ENCODE measurements around the gene IL12RB2. TPM values are rescaled to one million over a fixed set of nuclear protein-coding genes. Genes with fewer than 3 reads are reported as not detected.

Gene IL12RB2
- total RNA-seq, 1 experiment from 2014 or later = not detected

DNA sequence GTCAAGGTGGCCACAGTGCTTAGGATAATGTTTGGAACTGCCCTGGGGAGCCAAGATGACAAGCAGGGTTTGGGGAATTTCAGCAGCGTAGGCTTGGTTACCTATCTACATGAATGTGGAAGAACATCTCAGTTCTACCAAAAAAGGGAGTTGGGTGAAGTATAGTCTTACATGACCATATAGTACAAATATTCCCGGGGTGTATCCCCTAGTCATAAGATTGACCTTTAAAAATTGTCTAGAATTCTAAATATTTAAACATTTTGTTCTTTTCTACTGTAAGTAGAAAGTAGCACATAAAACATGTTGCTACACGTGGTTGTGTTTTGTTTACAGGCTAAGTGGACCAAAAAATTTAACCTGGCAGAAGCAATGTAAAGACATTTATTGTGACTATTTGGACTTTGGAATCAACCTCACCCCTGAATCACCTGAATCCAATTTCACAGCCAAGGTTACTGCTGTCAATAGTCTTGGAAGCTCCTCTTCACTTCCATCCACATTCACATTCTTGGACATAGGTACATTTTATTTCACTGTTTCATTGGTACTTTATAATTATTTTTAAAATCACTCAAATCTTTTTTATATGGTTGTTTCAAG, 20.3 kb downstream of the IL12RB2 start:
- Histone ChIP-seq H3K4me3 (ENCODE audit: low read length) (no peak overlapping the region), H3K9me2 (replicated peaks; ENCODE audit: low read length) (no peaks in the 10 kb centered on the region), H3F3A (ENCODE audit: low read length, unreplicated experiment) (no peaks in the 10 kb centered on the region), H3K79me2 (ENCODE audit: low read length) (no peaks in the 10 kb centered on the region), H3K9me3 (ENCODE audit: low read length) (no peaks in the 10 kb centered on the region), H4K20me1 (ENCODE audit: low read length) (no peaks in the 10 kb centered on the region), H3K4me2 (ENCODE audit: low read length) (no peak overlapping the region), H3K4me1 (ENCODE audit: insufficient read depth, low read length) (no peaks in the 10 kb centered on the region), H3K27ac (ENCODE audit: low read length) (no peak overlapping the region), H3K9ac (ENCODE audit: low read length) (no peak overlapping the region), H3K36me3 (ENCODE audit: low read depth, low read length) (no peaks in the 10 kb centered on the region), H3K27me3 (ENCODE audit: low read length) (no peaks in the 10 kb centered on the region), H2AFZ (ENCODE audit: low read length) (no peak overlapping the region)
- intact Hi-C loops (cut with micrococcal nuclease) = no loop called here
- POLR2A ChIA-PET (ENCODE audit: unreplicated experiment) = no interaction called here
- no peak for DNase-seq
- CTCF ChIA-PET = no interaction called here
- no TSS peak for BruUV-seq (replicated peaks)
- TF ChIP-seq EZH2 (IDR thresholded peaks at IDR 0.05; ENCODE audit: low read length, unreplicated experiment) (no peak), EZH2phosphoT487 (IDR thresholded peaks at IDR 0.05; ENCODE audit: borderline replicate concordance, low read length) (no peak)
- TF ChIP-seq, protein P1, sequence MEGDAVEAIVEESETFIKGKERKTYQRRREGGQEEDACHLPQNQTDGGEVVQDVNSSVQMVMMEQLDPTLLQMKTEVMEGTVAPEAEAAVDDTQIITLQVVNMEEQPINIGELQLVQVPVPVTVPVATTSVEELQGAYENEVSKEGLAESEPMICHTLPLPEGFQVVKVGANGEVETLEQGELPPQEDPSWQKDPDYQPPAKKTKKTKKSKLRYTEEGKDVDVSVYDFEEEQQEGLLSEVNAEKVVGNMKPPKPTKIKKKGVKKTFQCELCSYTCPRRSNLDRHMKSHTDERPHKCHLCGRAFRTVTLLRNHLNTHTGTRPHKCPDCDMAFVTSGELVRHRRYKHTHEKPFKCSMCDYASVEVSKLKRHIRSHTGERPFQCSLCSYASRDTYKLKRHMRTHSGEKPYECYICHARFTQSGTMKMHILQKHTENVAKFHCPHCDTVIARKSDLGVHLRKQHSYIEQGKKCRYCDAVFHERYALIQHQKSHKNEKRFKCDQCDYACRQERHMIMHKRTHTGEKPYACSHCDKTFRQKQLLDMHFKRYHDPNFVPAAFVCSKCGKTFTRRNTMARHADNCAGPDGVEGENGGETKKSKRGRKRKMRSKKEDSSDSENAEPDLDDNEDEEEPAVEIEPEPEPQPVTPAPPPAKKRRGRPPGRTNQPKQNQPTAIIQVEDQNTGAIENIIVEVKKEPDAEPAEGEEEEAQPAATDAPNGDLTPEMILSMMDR (conservative IDR thresholded peaks at IDR 0.05; ENCODE audit: low read depth, low read length) = no peak
- ATAC-seq = no peak

GRCh38 chr1:67332653-67333529, 25.2 kb downstream of the IL12RB2 start:
- H3K36me3 ChIP-seq (ENCODE audit: low read depth, low read length) = no peaks in the 10 kb centered on the region
- no peaks in the 10 kb centered on the region for H3K4me1 ChIP-seq (ENCODE audit: insufficient read depth, low read length)
- TF ChIP-seq, protein P1 (conservative IDR thresholded peaks at IDR 0.05; ENCODE audit: low read depth, low read length) = no peak
- TF ChIP-seq EZH2phosphoT487 (IDR thresholded peaks at IDR 0.05; ENCODE audit: borderline replicate concordance, low read length) (no peak), EZH2 (IDR thresholded peaks at IDR 0.05; ENCODE audit: low read length, unreplicated experiment) (no peak)
- no peaks in the 10 kb centered on the region for H3K79me2 ChIP-seq (ENCODE audit: low read length)
- DNase-seq (no peak), ATAC-seq (no peak)
- H2AFZ ChIP-seq (ENCODE audit: low read length) = no peak overlapping the region
- no peak overlapping the region for H3K27ac ChIP-seq (ENCODE audit: low read length)
- ChIA-PET CTCF (no interaction called here), POLR2A (ENCODE audit: unreplicated experiment) (no interaction called here)
- H3K9me3 ChIP-seq (ENCODE audit: low read length) = no peaks in the 10 kb centered on the region
- no peaks in the 10 kb centered on the region for H3K27me3 ChIP-seq (ENCODE audit: low read length)
- BruUV-seq (replicated peaks) = no TSS peak
- H4K20me1 ChIP-seq (ENCODE audit: low read length) = no peaks in the 10 kb centered on the region
- no peak overlapping the region for H3K9ac ChIP-seq (ENCODE audit: low read length)
- intact Hi-C loops (cut with micrococcal nuclease) = loop anchor here (10.0 kb wide), 1 partner anchor 188 kb away; no protein-coding TSS in a partner anchor
- H3K9me2 ChIP-seq (replicated peaks; ENCODE audit: low read length) = no peaks in the 10 kb centered on the region
- H3K4me3 ChIP-seq (ENCODE audit: low read length) = no peak overlapping the region
- H3K4me2 ChIP-seq (ENCODE audit: low read length) = no peak overlapping the region
- no peaks in the 10 kb centered on the region for H3F3A ChIP-seq (ENCODE audit: low read length, unreplicated experiment)

- no peak for DNase-seq
- no peak overlapping the region for H3K9ac ChIP-seq (ENCODE audit: low read length)
These were observed 25.9 kb downstream of the IL12RB2 start for GRCh38 chr1:67333603-67334002.

More at GRCh38 chr1:67333603-67334002, 25.9 kb downstream of the IL12RB2 start:
- Histone ChIP-seq H3K9me2 (replicated peaks; ENCODE audit: low read length) (no peaks in the 10 kb centered on the region), H3K9me3 (ENCODE audit: low read length) (no peaks in the 10 kb centered on the region), H3F3A (ENCODE audit: low read length, unreplicated experiment) (no peaks in the 10 kb centered on the region), H3K4me3 (ENCODE audit: low read length) (no peak overlapping the region), H3K4me2 (ENCODE audit: low read length) (no peak overlapping the region), H3K27me3 (ENCODE audit: low read length) (no peaks in the 10 kb centered on the region), H4K20me1 (ENCODE audit: low read length) (no peaks in the 10 kb centered on the region), H3K4me1 (ENCODE audit: insufficient read depth, low read length) (no peaks in the 10 kb centered on the region), H2AFZ (ENCODE audit: low read length) (no peak overlapping the region), H3K36me3 (ENCODE audit: low read depth, low read length) (no peaks in the 10 kb centered on the region), H3K27ac (ENCODE audit: low read length) (no peak overlapping the region), H3K79me2 (ENCODE audit: low read length) (no peaks in the 10 kb centered on the region)
- ChIA-PET CTCF (no interaction called here), POLR2A (ENCODE audit: unreplicated experiment) (no interaction called here)
- intact Hi-C loops (cut with micrococcal nuclease) = loop anchor here (10.0 kb wide), 1 partner anchor 189 kb away; no protein-coding TSS in a partner anchor
- BruUV-seq (replicated peaks) = no TSS peak
- ATAC-seq = no peak
- TF ChIP-seq, protein P1 (conservative IDR thresholded peaks at IDR 0.05; ENCODE audit: low read depth, low read length) = no peak
- no peak for TF ChIP-seq EZH2 (IDR thresholded peaks at IDR 0.05; ENCODE audit: low read length, unreplicated experiment)
- TF ChIP-seq EZH2phosphoT487 (IDR thresholded peaks at IDR 0.05; ENCODE audit: borderline replicate concordance, low read length) = no peak
